HG03139 (cell line): ENCODE results near the gene PLA2G6.
"Not testable (repeated sequence)": the region's sequence is repeated elsewhere in the genome, so short reads cannot be mapped to it uniquely, and the experiment has no call there.

ENCODE experiments used
- ATAC-seq: cut with Tn5 transposase; IDR thresholded peaks from one replicate; pipeline ENCODE4 v1.9.1; 2021; ENCODE audit not compliant: unreplicated experiment

Gene PLA2G6

GRCh38 chr22:38191055-38191454, 9.4 kb upstream of the PLA2G6 start:
- ATAC-seq, result no peak

GRCh38 chr22:38190581-38190980, 9.0 kb upstream of the PLA2G6 start:
- ATAC-seq, result no peak

GRCh38 chr22:38189104-38189503, 7.5 kb upstream of the PLA2G6 start:
- no peak for ATAC-seq

- no peak for ATAC-seq
Measured at GRCh38 chr22:38187413-38188212, 6.0 kb upstream of the PLA2G6 start.

GRCh38 chr22:38186429-38186828, 4.8 kb upstream of the PLA2G6 start:
- no peak for ATAC-seq

- ATAC-seq, result no peak
Measured at GRCh38 chr22:38184788-38185187, 3.2 kb upstream of the PLA2G6 start.

- no peak for ATAC-seq
Measured at GRCh38 chr22:38180841-38181452, 683 bp downstream of the PLA2G6 start.

- not testable (repeated sequence) for ATAC-seq
Measured at GRCh38 chr22:38178605-38178937, 3.1 kb downstream of the PLA2G6 start.

- ATAC-seq, result no peak
Measured at GRCh38 chr22:38177926-38178604, 3.6 kb downstream of the PLA2G6 start.

- ATAC-seq, result not testable (repeated sequence)
Measured at GRCh38 chr22:38177571-38177925, 4.1 kb downstream of the PLA2G6 start.

- ATAC-seq, result no peak
Measured at GRCh38 chr22:38177044-38177443, 4.6 kb downstream of the PLA2G6 start.

- ATAC-seq, result no peak
Measured at GRCh38 chr22:38176170-38176741, 5.4 kb downstream of the PLA2G6 start.

GRCh38 chr22:38175206-38176118, 6.2 kb downstream of the PLA2G6 start:
- no peak for ATAC-seq

- no peak for ATAC-seq
Measured at GRCh38 chr22:38174626-38175025, 7.0 kb downstream of the PLA2G6 start.

- ATAC-seq, result no peak
Measured at GRCh38 chr22:38173641-38173906, 8.1 kb downstream of the PLA2G6 start.

- no peak for ATAC-seq
Measured at GRCh38 chr22:38172832-38173640, 8.6 kb downstream of the PLA2G6 start.

- ATAC-seq, result no peak
Measured at GRCh38 chr22:38171927-38172831, 9.5 kb downstream of the PLA2G6 start.

- ATAC-seq, result no peak
Measured at GRCh38 chr22:38170469-38170868, 11.2 kb downstream of the PLA2G6 start.

GRCh38 chr22:38169116-38169515, 12.5 kb downstream of the PLA2G6 start:
- no peak for ATAC-seq
